ENCODE results near the gene DNAL4.

DNAL4 gene

GRCh38 chr22:38738475-38739070 is 55.4 kb downstream of the DNAL4 start:
- FAIRE-seq = no peak

GRCh38 chr22:38737302-38738060 is 56.5 kb downstream of the DNAL4 start:
- no peak for FAIRE-seq

GRCh38 chr22:38736257-38736570 is 57.7 kb downstream of the DNAL4 start:
- no peak for FAIRE-seq

- no peak for FAIRE-seq
Observed at GRCh38 chr22:38735465-38736256, 58.3 kb downstream of the DNAL4 start.

- FAIRE-seq = no peak
Observed at GRCh38 chr22:38735126-38735464, 58.8 kb downstream of the DNAL4 start.

GRCh38 chr22:38734421-38735100 is 59.4 kb downstream of the DNAL4 start:
- FAIRE-seq = no peak

- FAIRE-seq = no peak
Observed at GRCh38 chr22:38733724-38734381, 60.1 kb downstream of the DNAL4 start.

- FAIRE-seq = no peak
Observed at GRCh38 chr22:38733329-38733723, 60.6 kb downstream of the DNAL4 start.

- no peak for FAIRE-seq
Observed at GRCh38 chr22:38732251-38732815, 61.6 kb downstream of the DNAL4 start.

- no peak for FAIRE-seq
Observed at GRCh38 chr22:38731703-38732161, 62.2 kb downstream of the DNAL4 start.

GRCh38 chr22:38730411-38730871 is 63.5 kb downstream of the DNAL4 start:
- FAIRE-seq = no peak

- FAIRE-seq = no peak
Observed at GRCh38 chr22:38729946-38730345, 64.0 kb downstream of the DNAL4 start.

GRCh38 chr22:38728871-38729796 is 64.8 kb downstream of the DNAL4 start:
- FAIRE-seq = no peak
